Measurements from ENCODE around the gene EID3.

DNA sequence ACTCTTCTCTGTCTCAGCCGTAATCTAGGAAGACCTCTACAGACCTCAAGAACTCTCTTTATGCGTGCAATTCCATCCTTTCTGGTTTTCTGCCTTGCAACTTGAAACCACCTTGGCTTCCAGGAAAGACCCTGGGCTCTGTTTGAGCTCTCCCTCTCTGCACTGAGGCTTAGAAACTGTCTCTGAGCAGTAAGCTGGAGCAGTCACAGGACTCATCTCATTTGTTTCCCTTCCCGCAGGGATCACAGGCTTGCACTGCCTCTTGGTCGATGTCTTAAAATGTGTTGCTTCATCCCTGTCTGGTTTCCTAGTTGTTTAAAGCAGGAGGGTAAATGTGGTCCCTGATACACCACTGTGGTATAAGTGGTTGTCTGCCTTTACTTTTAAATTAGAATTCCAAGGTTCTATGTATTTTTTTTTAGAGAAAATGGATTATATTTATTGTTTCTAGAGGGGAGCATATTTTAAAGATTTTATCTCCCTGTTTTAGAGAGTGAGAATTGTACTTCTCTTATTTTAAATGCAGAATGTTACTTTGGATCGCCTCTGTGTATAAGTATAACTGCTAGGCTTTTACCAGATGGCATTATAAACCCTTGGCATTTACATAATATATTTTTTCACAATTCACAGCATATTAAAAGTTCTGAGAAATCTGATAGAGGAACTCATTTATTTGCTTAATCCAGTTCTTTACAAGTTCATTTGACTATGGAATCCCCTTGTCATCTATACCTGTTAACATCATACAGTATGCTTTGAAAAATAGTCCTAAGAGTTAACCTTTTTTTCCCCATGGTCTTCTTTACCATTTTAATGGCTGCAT lies 26.4 kb downstream of the EID3 start:
- TF ChIP-seq, protein P1, sequence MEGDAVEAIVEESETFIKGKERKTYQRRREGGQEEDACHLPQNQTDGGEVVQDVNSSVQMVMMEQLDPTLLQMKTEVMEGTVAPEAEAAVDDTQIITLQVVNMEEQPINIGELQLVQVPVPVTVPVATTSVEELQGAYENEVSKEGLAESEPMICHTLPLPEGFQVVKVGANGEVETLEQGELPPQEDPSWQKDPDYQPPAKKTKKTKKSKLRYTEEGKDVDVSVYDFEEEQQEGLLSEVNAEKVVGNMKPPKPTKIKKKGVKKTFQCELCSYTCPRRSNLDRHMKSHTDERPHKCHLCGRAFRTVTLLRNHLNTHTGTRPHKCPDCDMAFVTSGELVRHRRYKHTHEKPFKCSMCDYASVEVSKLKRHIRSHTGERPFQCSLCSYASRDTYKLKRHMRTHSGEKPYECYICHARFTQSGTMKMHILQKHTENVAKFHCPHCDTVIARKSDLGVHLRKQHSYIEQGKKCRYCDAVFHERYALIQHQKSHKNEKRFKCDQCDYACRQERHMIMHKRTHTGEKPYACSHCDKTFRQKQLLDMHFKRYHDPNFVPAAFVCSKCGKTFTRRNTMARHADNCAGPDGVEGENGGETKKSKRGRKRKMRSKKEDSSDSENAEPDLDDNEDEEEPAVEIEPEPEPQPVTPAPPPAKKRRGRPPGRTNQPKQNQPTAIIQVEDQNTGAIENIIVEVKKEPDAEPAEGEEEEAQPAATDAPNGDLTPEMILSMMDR (IDR thresholded peaks at IDR 0.05; ENCODE audit: low read depth, low read length, missing input control) = no peak
- TF ChIP-seq YY1 (IDR thresholded peaks at IDR 0.05) (no peak), RXRA (IDR thresholded peaks at IDR 0.05) (no peak), RAD21 (IDR thresholded peaks at IDR 0.05) (no peak), EGR1 (IDR thresholded peaks at IDR 0.05; ENCODE audit: low read depth in 2 of 2) (no peak)
- TF ChIP-seq, protein P2, sequence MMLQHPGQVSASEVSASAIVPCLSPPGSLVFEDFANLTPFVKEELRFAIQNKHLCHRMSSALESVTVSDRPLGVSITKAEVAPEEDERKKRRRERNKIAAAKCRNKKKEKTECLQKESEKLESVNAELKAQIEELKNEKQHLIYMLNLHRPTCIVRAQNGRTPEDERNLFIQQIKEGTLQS (IDR thresholded peaks at IDR 0.05) = no peak
- TF ChIP-seq, protein P3, sequence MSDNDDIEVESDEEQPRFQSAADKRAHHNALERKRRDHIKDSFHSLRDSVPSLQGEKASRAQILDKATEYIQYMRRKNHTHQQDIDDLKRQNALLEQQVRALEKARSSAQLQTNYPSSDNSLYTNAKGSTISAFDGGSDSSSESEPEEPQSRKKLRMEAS (IDR thresholded peaks at IDR 0.05) = no peak

Measured in liver (tissue), 3 donors.